Mesothelial cell of epicardium (in vitro differentiated cells): ENCODE measurements around the gene ATXN1. TPM values are rescaled to one million over a fixed set of nuclear protein-coding genes. Genes with fewer than 3 reads are reported as not detected.

ENCODE experiments used
- DNase-seq, 2 experiments: peaks; one replicate each; pipeline ENCODE4 v3.0.0; 2021; ENCODE audit warnings: low spot score in 2 of 2; ENCODE audit not compliant: unreplicated experiment in 2 of 2
- H3K27ac Mint-ChIP-seq: 2 replicates; pipeline ENCODE4 v1.8.0; 2021; ENCODE audit warnings: mixed read lengths
- H3K27me3 Mint-ChIP-seq: 2 replicates; pipeline ENCODE4 v1.8.0; 2021; ENCODE audit warnings: low read depth, mixed read lengths
- H3K36me3 Mint-ChIP-seq: 2 replicates; pipeline ENCODE4 v1.8.0; 2021; ENCODE audit warnings: mixed read lengths
- H3K4me1 Mint-ChIP-seq: 2 replicates; pipeline ENCODE4 v1.8.0; 2021; ENCODE audit warnings: mixed read lengths
- H3K4me3 Mint-ChIP-seq: 2 replicates; pipeline ENCODE4 v1.8.0; 2021; ENCODE audit warnings: mild to moderate bottlenecking, moderate library complexity, mixed read lengths
- H3K9me3 Mint-ChIP-seq: 2 replicates; pipeline ENCODE4 v1.8.0; 2021; ENCODE audit warnings: mixed read lengths
- CTCF ChIP-seq: fragments of 200-600 bp; sonication (generic); IDR thresholded peaks from one replicate; pipeline ENCODE4 v1.5.0; 2021; ENCODE audit warnings: antibody characterized with exemption; ENCODE audit not compliant: unreplicated experiment
- total RNA-seq: library from RNA; stranded (reverse); gene quantifications from 3 replicates; pipeline ENCODE4 v1.2.1, GENCODE V29; 2021

The ATXN1 gene
- total RNA-seq, 1 donor from 2014 or later = 59.5 TPM

- H3K36me3 Mint-ChIP-seq = peaks cover 19% of the 10 kb centered on the region
- peaks cover 16% of the 10 kb centered on the region for H3K9me3 Mint-ChIP-seq
- peak overlapping the region; percentile 75 for H3K27ac Mint-ChIP-seq
- H3K4me3 Mint-ChIP-seq = peak overlapping the region; percentile 11
- no peak for TF ChIP-seq CTCF
- DNase-seq = no peak
- peaks cover 31% of the 10 kb centered on the region for H3K4me1 Mint-ChIP-seq
- no peaks in the 10 kb centered on the region for H3K27me3 Mint-ChIP-seq
Measured at GRCh38 chr6:16496991-16497801, 264.1 kb downstream of the ATXN1 start.

GRCh38 chr6:16496210-16496609, 265.1 kb downstream of the ATXN1 start:
- H3K36me3 Mint-ChIP-seq = peaks cover 14% of the 10 kb centered on the region
- TF ChIP-seq CTCF = no peak
- H3K27me3 Mint-ChIP-seq = no peaks in the 10 kb centered on the region
- H3K4me3 Mint-ChIP-seq = no peak overlapping the region
- H3K4me1 Mint-ChIP-seq = peaks cover 31% of the 10 kb centered on the region
- H3K27ac Mint-ChIP-seq = no peak overlapping the region
- no peak for DNase-seq
- H3K9me3 Mint-ChIP-seq = peaks cover 13% of the 10 kb centered on the region

GRCh38 chr6:16494793-16495192, 266.5 kb downstream of the ATXN1 start:
- DNase-seq = no peak
- Mint-ChIP-seq H3K27ac (no peak overlapping the region), H3K36me3 (peaks cover 11% of the 10 kb centered on the region), H3K4me3 (no peak overlapping the region), H3K9me3 (peaks cover 8% of the 10 kb centered on the region), H3K27me3 (no peaks in the 10 kb centered on the region), H3K4me1 (peaks cover 31% of the 10 kb centered on the region)
- TF ChIP-seq CTCF = no peak

GRCh38 chr6:16493802-16494201, 267.5 kb downstream of the ATXN1 start:
- DNase-seq = no peak
- Mint-ChIP-seq H3K36me3 (peaks cover 3% of the 10 kb centered on the region), H3K27me3 (no peaks in the 10 kb centered on the region), H3K4me3 (no peak overlapping the region), H3K27ac (no peak overlapping the region), H3K9me3 (no peaks in the 10 kb centered on the region), H3K4me1 (peaks cover 31% of the 10 kb centered on the region)
- no peak for TF ChIP-seq CTCF

- Mint-ChIP-seq H3K4me3 (no peak overlapping the region), H3K9me3 (no peaks in the 10 kb centered on the region), H3K4me1 (peaks cover 29% of the 10 kb centered on the region), H3K36me3 (peaks cover 3% of the 10 kb centered on the region), H3K27ac (no peak overlapping the region), H3K27me3 (no peaks in the 10 kb centered on the region)
- no peak for TF ChIP-seq CTCF
- DNase-seq = no peak
Measured at GRCh38 chr6:16493112-16493511, 268.1 kb downstream of the ATXN1 start.
